Osteocyte (in vitro differentiated cells): ENCODE data around the gene STXBP4. TPM values are rescaled to one million over a fixed set of nuclear protein-coding genes. Genes with fewer than 3 reads are reported as not detected.

Experiments used
- DNase-seq: peaks from one replicate; pipeline ENCODE4 v3.0.0; 2021; ENCODE audit warnings: mixed read lengths; ENCODE audit not compliant: unreplicated experiment; ENCODE audit errors: extremely low spot score
- H3K27ac Mint-ChIP-seq: one replicate; pipeline ENCODE4 v1.8.0; 2021; ENCODE audit warnings: mild to moderate bottlenecking, mixed read lengths; ENCODE audit not compliant: unreplicated experiment
- H3K27me3 Mint-ChIP-seq: one replicate; pipeline ENCODE4 v1.8.0; 2021; ENCODE audit warnings: mixed read lengths; ENCODE audit not compliant: unreplicated experiment
- H3K36me3 Mint-ChIP-seq: one replicate; pipeline ENCODE4 v1.8.0; 2021; ENCODE audit warnings: mixed read lengths; ENCODE audit not compliant: unreplicated experiment
- H3K4me1 Mint-ChIP-seq: one replicate; pipeline ENCODE4 v1.8.0; 2021; ENCODE audit warnings: mixed read lengths; ENCODE audit not compliant: unreplicated experiment
- H3K4me3 Mint-ChIP-seq: one replicate; pipeline ENCODE4 v1.8.0; 2021; ENCODE audit warnings: mild to moderate bottlenecking, moderate library complexity, mixed read lengths; ENCODE audit not compliant: unreplicated experiment
- H3K9me3 Mint-ChIP-seq: one replicate; pipeline ENCODE4 v1.8.0; 2021; ENCODE audit warnings: mixed read lengths; ENCODE audit not compliant: unreplicated experiment
- CTCF ChIP-seq: fragments of 200-600 bp; sonication (generic); IDR thresholded peaks from 2 replicates; pipeline ENCODE4 v1.5.0; 2021; ENCODE audit warnings: antibody characterized with exemption, mild to moderate bottlenecking, moderate library complexity
- total RNA-seq: library from RNA; stranded (reverse); gene quantifications from 2 replicates; pipeline ENCODE4 v1.2.1, GENCODE V29; 2021

Gene STXBP4
- total RNA-seq, 1 donor from 2014 or later: 20.8 TPM

GRCh38 chr17:55133583-55133982 is 165.0 kb downstream of the STXBP4 start:
- H3K4me3 Mint-ChIP-seq: no peak overlapping the region
- no peak overlapping the region for H3K27ac Mint-ChIP-seq
- no peak for DNase-seq
- H3K9me3 Mint-ChIP-seq: no peaks in the 10 kb centered on the region
- H3K4me1 Mint-ChIP-seq: peaks cover 34% of the 10 kb centered on the region
- no peaks in the 10 kb centered on the region for H3K36me3 Mint-ChIP-seq
- no peaks in the 10 kb centered on the region for H3K27me3 Mint-ChIP-seq
- no peak for TF ChIP-seq CTCF

- Mint-ChIP-seq H3K27ac (peak overlapping the region; percentile 58), H3K27me3 (no peaks in the 10 kb centered on the region), H3K9me3 (no peaks in the 10 kb centered on the region), H3K36me3 (no peaks in the 10 kb centered on the region), H3K4me3 (peak overlapping the region; percentile 3), H3K4me1 (peaks cover 34% of the 10 kb centered on the region)
- no peak for DNase-seq
- no peak for TF ChIP-seq CTCF
These were observed 166.1 kb downstream of the STXBP4 start for GRCh38 chr17:55134486-55135157.

GRCh38 chr17:55140809-55141208 is 172.2 kb downstream of the STXBP4 start:
- TF ChIP-seq CTCF: no peak
- no peak for DNase-seq
- Mint-ChIP-seq H3K27ac (peak overlapping the region; percentile 56), H3K9me3 (no peaks in the 10 kb centered on the region), H3K27me3 (no peaks in the 10 kb centered on the region), H3K4me3 (no peak overlapping the region), H3K36me3 (peaks cover 9% of the 10 kb centered on the region), H3K4me1 (peaks cover 42% of the 10 kb centered on the region)

- Mint-ChIP-seq H3K4me1 (peaks cover 30% of the 10 kb centered on the region), H3K9me3 (no peaks in the 10 kb centered on the region), H3K27me3 (no peaks in the 10 kb centered on the region), H3K4me3 (no peak overlapping the region), H3K27ac (no peak overlapping the region), H3K36me3 (peaks cover 13% of the 10 kb centered on the region)
- TF ChIP-seq CTCF: no peak
- no peak for DNase-seq
These were observed 176.0 kb downstream of the STXBP4 start for GRCh38 chr17:55144518-55144917.

- no peaks in the 10 kb centered on the region for H3K9me3 Mint-ChIP-seq
- H3K27me3 Mint-ChIP-seq: no peaks in the 10 kb centered on the region
- H3K27ac Mint-ChIP-seq: no peak overlapping the region
- DNase-seq: no peak
- H3K4me1 Mint-ChIP-seq: no peaks in the 10 kb centered on the region
- TF ChIP-seq CTCF: no peak
- H3K36me3 Mint-ChIP-seq: peaks cover 9% of the 10 kb centered on the region
- no peak overlapping the region for H3K4me3 Mint-ChIP-seq
These were observed 180.9 kb downstream of the STXBP4 start for GRCh38 chr17:55149485-55149884.
